GM08714 (cell line): ENCODE results near the gene STRA6.

ENCODE experiments used
- H3K4me3 ChIP-seq: fragments of 200-500 bp; sonication (Bioruptor generic); 2 replicates; pipeline ENCODE4 v1.5.1; 2014; ENCODE audit warnings: mild to moderate bottlenecking, low read length, inconsistent platforms
- ZNF274 ChIP-seq: IDR thresholded peaks from 2 replicates; pipeline ENCODE4 v1.6.1; 2012; ENCODE audit warnings: mild to moderate bottlenecking, low read depth, low read length

Gene STRA6

DNA sequence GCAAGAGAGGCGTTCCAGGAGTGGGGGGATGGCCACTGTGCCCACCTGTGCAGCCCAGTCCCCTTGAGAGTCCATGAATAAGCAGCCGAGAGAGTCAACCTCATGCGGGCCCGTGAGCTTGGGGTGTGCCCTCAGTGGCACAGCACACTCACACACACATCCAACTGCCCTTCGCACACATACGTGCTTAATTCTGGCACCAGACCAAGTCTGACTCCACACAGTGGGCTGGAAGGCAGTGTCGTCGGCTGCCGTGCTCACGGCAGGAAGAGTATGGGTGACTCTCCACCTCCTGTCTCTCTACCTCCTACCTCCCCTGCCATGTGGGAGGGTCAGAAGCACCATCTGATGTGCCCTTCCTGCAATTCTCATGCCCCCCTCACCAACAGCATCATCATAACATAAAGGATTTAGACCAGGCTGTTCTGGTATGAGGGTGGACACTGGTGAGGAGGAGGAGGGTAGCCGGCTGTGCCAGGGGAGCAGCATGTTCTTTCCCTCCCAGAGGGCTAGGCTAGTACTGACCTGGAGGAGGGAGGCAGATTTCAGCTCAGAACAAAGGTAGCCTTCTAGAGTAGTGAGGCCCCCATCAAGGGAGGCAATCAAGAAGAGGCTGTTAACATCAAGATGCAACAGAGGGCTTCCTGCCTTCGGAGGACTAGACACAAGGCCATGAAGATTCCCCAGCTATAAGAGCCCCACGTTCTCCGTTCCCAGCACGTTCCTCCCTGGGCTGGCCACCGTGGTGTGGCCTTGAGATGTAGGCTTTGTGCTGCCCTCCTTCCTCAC, 5.3 kb upstream of the STRA6 start:
- no peak for TF ChIP-seq ZNF274
- no peak overlapping the region for H3K4me3 ChIP-seq

DNA sequence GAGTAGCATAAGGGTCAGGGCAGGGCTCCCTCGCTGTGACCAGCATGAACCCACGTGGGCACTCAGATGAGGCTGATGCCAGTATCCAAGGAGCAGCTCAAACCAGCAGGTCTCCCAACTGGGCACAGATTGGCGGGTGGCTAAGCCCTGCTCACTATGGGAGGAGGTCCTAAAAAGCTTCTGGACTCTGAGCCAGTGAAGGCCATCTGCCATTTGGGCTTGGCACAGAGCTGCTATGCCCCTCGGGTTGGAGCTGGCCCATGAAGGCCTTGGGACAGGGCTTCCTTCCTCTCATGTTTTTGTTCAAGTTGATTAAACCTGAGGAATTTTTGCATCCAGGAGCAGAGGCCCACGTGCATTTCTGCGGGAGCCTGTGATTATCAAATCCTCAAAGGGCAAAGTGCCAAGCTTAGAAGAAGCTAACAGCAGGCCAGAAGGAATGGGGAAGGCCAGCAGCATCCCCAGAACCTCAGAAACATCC, 4.3 kb upstream of the STRA6 start:
- TF ChIP-seq ZNF274 = no peak

DNA sequence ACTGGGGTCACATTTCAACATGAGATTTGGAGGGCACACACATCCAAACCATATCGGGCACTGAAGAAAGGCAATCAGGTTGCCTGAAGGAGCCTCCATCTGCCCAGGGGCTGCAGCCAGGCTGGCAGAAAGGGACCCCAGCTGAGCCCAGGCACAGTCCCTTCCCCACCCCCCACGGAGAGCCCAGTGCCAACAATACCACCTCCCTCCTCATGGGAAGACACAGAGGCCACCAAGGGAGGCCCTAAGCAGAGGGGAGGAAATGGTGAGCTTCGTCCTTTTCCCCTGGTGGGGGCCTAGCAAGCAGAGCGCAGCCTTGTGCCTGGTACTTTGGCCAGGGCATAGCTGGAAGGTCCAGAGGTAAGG, 3.0 kb upstream of the STRA6 start:
- no peak overlapping the region for H3K4me3 ChIP-seq
- TF ChIP-seq ZNF274 = no peak

More for the DNA sequence above, 4.3 kb upstream of the STRA6 start:
- H3K4me3 ChIP-seq = no peak overlapping the region

DNA sequence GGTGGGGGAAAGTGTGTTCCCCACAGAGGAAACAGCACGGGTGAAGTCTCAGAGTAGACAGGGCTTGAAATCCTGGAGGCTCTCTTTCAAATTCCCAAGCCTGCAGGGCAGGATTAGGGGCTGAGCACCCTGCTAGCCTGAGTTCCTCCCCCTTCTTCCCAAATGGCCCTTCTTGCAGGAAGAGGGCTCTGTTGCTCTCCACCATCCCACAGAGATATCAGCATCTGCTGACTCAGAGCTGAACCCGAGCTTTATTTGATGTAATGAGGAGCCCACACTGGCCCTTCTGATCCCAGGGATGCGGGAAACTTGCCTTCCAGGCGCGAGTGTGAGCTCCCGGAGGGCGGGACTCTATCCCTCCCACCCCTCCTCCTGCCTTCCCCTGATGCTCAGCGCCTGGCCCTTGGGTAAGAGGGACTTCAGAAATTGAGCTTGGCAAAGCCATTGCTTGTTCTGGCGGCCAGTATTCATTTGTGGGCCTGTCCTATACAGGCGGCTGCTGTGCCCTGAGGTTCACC, 1.4 kb upstream of the STRA6 start:
- no peak for TF ChIP-seq ZNF274
- H3K4me3 ChIP-seq = no peak overlapping the region

DNA sequence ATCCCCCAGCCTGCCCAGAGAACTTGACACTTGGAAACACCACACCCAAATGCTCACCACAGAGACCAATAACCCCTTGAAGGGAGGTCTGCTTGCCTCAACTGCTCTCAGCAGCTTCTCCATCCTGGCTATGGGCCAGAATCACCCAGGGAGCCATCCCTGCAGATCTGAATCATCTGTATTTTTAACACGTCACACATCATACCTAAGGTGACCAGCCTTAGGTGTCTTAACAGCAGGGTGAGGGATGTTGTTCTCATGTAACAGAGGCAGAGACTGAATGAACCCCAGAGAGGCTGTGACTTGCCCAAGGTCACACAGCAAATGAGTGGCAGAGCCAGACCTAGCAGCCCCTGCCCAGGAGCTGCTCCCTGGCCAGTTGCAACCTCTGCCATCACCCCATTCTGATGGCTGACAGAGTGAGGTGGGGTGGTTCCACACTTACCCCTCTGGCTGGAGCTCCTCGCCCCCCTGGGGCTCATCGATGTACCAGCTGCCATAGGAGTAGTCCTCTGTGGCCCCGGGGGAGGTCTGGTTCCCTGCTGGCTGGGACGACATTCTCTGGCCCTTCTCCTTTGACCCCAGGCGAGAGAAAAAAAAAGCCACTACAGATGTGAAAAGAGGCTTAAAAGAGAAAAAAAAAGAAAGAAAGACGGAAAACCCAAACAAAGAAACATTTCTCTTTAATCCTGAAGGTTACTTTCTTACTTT, 722 bp downstream of the STRA6 start:
- TF ChIP-seq ZNF274 = no peak
- H3K4me3 ChIP-seq = no peak overlapping the region

DNA sequence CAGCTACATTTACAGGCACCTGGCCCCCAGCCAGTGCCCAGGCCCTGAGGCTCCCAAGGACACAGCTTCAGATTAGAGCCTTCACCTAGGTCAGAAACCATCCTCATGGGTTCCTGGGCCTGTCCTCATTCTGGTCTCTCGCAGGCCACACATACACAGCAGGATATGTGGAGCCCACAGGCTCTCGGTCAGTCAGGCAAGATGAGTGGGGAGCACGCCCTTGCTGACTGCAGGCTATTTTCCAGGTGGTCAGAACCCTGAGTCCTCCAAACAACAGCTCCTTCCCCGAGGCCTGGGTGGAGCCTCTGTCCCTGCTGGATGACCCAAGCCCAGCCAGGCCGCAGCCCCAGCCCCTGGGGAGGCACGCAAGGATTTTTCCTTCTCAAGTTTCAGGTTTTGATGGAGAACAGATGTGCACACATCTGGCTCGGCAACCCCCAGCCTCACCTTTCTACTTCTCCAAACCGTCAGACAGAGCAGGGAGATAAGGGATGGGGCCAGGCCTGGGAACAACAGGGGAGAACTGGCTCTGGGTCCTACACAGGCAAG, 1.6 kb downstream of the STRA6 start:
- TF ChIP-seq ZNF274 = no peak
- no peak overlapping the region for H3K4me3 ChIP-seq

DNA sequence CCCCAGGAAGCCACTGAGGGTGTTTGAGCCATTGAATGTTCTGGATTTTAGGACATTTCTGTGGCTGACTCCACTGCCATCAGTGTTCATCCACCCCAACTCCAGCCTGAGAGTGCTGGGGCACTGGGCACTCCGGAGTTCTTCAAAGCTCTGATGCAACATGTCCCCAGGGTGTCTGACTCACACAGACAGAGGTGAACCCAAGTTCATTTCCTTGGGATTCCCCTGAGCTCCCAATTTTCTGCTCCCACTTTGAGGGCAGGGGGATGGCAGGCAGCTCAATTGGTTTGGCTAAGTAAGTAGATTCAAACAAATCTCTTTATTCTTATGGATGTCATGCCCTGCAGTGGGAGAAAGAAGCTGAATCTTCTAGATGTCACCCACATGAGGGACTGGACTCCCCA, 2.2 kb downstream of the STRA6 start:
- H3K4me3 ChIP-seq = no peak overlapping the region
- no peak for TF ChIP-seq ZNF274

DNA sequence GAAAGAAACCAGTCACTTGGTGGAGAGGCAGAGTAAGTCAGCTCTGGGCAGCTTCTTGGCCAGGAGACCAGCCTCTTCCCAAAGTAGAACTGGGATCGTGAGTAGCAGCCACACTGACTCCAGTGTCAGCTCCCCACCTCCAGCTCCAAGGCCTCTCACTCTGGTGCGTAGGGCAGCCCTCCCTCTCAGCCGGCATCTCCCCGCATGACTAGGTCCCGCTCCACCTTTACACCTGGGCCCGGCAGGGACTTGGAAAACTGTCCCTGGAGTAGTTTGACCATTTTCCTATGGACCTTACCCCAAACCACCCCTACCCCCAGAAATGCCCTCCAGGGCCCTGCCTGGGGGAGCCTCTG, 3.3 kb downstream of the STRA6 start:
- TF ChIP-seq ZNF274 = no peak
- H3K4me3 ChIP-seq = no peak overlapping the region

DNA sequence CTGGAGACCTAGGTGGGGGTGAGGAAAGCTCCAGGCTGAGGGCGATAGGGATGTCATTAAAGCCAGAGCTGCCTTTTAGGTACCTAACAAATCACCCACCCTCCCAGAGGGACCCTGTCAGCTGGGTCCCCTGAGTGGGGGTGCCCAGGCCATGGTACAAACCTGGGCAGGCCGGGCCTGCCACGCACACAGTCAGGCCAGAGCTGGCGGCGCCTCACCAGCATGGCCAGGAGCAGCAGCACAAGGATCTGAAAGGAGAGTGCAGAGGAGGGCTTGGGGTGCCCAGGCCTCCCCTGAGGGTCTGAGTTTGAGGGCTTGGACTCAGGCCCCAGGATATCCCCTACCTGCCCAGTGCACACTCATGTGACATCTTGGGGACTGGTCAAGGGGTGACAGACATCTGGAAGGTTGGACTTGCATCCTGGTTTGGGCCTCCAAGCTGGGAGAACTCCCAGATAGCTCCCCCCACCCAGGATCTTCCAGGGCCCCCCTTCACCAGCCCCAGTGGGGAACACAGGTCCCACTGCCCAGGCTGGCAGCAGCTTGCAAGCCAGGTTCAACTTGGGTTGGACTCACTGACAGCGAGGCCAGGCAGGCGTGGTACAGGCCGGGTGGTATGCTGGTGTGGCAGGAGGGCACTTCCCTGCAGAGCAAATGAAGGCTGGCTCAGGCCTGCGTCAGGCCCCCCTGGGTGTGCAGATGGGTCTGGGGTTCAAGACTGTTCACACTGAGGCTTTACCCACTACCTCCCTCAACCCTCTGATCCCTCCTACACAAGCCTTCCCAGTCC, 5.2 kb downstream of the STRA6 start:
- no peak for TF ChIP-seq ZNF274
- H3K4me3 ChIP-seq = no peak overlapping the region

DNA sequence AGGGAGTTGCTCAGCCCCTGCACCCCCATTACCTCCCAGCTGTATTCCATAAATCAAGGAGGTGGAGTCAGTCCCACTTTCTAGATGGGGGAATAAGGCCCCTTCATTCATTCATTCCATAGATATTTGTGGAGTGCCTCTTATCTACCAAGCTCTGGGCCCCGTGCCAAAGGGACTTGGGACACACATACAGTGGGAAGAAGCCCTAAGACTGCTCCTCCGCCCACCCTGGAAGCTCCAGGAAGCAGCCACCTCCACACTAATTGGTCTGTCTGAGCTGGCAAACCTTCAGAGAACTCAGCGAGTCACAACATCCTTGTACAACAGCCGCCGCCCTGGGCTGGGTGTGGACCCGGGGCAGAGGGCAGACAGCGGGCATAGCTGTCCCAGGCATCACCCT, 6.4 kb downstream of the STRA6 start:
- H3K4me3 ChIP-seq = no peak overlapping the region
- TF ChIP-seq ZNF274 = no peak

DNA sequence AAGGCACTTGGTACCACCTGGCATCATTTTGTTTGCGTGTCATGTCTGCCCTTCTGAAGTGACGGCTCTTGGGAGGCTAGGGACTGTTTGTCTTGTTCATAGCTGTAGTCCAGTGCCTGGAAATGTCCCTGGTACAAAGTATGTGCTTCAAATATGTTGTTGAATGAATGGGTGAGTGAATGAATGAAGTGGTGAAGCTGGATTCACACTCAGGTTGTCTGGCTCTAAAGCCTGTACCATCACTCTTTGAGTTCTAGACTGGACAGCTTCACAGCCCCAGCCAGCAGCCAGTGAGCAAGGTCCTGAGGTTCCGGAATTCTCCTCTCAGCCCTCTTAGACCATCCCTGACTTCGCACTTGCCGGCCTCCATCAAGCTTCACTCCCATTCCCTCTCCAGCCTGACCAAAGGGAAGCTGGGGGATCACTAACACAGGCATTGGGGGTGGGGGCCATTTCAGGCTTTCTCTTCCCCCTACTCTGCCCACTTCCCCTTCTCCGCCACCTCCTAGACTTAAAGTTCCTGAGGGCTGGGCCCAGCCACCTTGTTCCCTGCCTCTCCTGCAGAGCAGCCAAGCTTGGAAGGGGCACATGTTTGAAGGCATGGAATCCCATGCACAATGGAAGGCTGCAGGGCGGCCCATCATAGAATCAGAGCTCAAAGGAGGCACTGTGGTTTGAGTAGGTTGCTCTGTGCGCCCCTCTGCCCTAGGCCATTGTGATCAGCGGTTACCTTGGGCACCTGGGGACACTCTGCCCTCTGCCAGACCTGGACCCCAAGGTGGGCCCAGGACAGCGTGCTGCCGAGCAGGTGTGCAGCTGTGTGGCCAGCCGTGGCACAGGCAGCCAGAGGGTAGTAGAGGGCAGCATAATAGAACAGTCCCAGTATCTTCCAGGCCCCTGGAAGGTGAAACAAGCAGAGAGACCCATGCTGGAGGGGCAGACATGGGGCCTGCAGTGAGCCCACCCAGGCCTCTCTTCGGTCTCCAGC, 7.7 kb downstream of the STRA6 start:
- H3K4me3 ChIP-seq = no peak overlapping the region
- no peak for TF ChIP-seq ZNF274

DNA sequence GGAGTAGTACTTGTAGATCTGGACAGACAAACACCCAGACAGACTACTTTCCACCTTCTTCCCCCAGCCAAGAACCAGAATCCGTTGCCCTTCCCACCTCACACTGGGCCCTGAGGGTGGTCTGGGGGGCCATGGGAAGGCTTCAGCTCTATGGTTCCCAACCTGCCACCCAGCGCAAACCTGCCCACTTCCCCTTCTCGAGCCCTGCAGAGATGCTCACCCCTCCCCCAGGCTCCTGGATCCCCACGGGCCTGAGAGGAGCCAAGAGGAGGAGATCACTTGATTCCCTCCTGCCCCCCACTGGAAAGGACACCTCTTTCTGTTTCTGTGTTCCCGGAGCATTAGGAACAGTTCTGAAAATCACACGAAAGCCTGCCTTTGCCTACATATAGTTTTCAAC, 8.7 kb downstream of the STRA6 start:
- no peak overlapping the region for H3K4me3 ChIP-seq
- TF ChIP-seq ZNF274 = no peak

DNA sequence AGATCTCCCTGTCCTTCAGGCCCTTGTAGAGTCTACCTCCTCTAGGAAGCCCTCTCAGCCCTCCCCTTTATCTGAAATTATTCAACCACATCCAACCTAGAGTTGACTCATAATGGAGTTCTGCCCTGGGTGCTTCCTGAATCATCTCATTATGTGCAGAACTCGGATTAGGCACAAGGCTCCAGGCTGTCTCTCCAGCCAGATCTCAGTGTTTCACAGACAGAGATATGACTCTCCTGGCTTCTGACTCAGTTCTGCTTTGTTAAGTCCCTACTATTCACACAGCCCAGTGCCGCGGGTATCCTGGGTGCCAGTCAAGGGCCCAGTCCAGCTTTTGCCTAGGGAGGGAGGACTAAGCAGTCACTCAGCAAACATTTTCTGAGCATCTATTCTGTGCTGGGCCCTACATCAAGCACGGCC, 9.3 kb downstream of the STRA6 start:
- no peak for TF ChIP-seq ZNF274

DNA sequence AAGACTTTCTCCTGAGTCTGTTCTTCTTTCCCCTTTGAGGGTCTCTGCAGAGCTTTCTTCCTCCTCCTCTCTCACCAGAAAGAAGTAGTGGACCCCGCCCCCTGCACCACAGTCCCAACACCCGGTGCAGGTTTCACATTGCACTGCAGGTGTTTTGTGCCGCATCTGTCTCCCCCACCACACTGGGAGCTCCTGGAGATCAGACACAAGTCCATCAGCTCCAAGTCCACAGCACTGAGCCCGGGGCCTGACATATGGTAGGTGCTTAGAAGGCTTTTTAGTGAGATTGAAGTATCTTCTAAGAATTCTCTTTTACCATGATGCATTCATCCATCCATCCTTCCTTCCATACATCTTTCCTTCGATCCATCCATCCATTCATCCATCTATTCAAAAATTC, 9.8 kb downstream of the STRA6 start:
- no peak for TF ChIP-seq ZNF274
- no peak overlapping the region for H3K4me3 ChIP-seq

More for the DNA sequence above, 9.3 kb downstream of the STRA6 start:
- H3K4me3 ChIP-seq = no peak overlapping the region
